ENCODE data around the gene ERC2.
"Not testable (repeated sequence)": the region's sequence is repeated elsewhere in the genome, so short reads cannot be mapped to it uniquely, and the experiment has no call there.

Gene ERC2

GRCh38 chr3:56296361-56296760 is 171.9 kb downstream of the ERC2 start:
- DNase-seq = no peak
- Mint-ChIP-seq H3K27ac (no peak overlapping the region), H3K4me1 (peaks cover 2% of the 10 kb centered on the region), H3K9me3 (no peaks in the 10 kb centered on the region), H3K4me3 (no peak overlapping the region), H3K27me3 (peaks cover 5% of the 10 kb centered on the region), H3K36me3 (no peaks in the 10 kb centered on the region)
- CTCF ChIA-PET = no interaction called here

DNA sequence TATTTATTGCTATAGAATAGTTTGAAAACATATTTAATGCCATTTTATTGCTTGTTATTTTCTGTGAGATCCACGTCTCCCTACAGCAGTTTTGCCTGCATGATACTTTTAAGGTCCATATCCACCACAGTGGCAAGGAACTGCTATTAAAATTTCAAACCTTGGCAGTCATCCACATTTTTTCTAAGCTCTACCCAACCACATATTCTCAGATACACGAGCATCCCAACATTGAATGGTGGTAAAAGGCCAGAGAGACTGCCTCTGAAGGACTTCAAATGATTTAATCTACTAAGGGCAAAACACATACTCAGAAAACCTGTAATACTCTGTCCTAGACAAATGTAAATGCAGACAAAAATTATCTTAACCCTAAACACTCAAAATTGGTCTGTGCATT is 173.1 kb downstream of the ERC2 start:
- Mint-ChIP-seq H3K36me3 (no peaks in the 10 kb centered on the region), H3K9me3 (no peaks in the 10 kb centered on the region), H3K27me3 (peaks cover 5% of the 10 kb centered on the region), H3K4me1 (peaks cover 5% of the 10 kb centered on the region), H3K4me3 (no peak overlapping the region), H3K27ac (no peak overlapping the region)
- DNase-seq = no peak
- CTCF ChIA-PET = no interaction called here

DNA sequence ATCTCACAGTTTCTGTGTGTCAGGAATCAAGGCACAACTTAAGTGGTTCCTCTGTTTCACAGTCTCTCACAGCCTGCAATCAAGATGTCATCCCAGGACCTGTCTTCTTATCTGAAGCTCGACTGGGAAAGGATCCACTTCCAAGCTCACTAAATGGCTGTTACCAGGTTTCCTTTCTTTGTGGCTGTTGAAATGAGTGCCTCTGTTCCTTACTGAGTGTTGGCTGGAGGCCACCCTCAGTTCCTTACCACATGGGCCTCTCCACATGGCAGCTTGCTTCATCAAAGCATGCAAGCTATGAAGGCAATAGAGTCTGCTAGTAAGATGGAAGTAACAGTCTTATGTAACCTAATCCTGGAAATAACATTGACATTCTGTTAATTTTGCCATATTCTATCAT is 174.0 kb downstream of the ERC2 start:
- no peak overlapping the region for H3K27ac Mint-ChIP-seq
- no peaks in the 10 kb centered on the region for H3K9me3 Mint-ChIP-seq
- no peak for DNase-seq
- H3K4me3 Mint-ChIP-seq = no peak overlapping the region
- CTCF ChIA-PET = interaction anchor here (5.2 kb wide), 1 partner anchor 9 kb away, joined by 22 read pairs; no protein-coding TSS in a partner anchor
- H3K4me1 Mint-ChIP-seq = peaks cover 5% of the 10 kb centered on the region
- H3K36me3 Mint-ChIP-seq = no peaks in the 10 kb centered on the region
- H3K27me3 Mint-ChIP-seq = peaks cover 8% of the 10 kb centered on the region

DNA sequence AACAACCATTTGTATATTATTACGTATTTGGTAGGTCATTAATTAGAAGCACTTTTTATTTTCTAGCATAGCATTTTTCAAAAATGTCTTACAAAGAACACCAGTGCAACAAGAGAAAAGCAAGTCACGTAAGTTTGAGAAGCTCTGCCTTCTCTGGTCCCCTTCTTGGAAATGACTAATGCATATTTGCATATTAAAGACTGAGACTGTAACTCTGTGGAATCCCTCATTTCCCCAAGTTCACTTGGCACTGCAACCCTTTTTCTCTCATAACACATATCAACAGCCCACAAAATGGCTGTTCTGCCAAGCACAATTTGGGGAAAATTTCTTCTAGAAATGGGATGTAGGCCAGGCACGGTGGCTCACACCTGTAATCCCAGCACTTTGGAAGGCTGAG is 176.3 kb downstream of the ERC2 start:
- no peak overlapping the region for H3K27ac Mint-ChIP-seq
- no peak for DNase-seq
- H3K27me3 Mint-ChIP-seq = peaks cover 12% of the 10 kb centered on the region
- no peak overlapping the region for H3K4me3 Mint-ChIP-seq
- H3K36me3 Mint-ChIP-seq = no peaks in the 10 kb centered on the region
- no peaks in the 10 kb centered on the region for H3K9me3 Mint-ChIP-seq
- H3K4me1 Mint-ChIP-seq = peaks cover 5% of the 10 kb centered on the region
- CTCF ChIA-PET = interaction anchor here (5.2 kb wide), 1 partner anchor 11 kb away, joined by 22 read pairs; no protein-coding TSS in a partner anchor

GRCh38 chr3:56291244-56291680 is 177.0 kb downstream of the ERC2 start:
- H3K4me3 Mint-ChIP-seq = no peak overlapping the region
- H3K4me1 Mint-ChIP-seq = peaks cover 5% of the 10 kb centered on the region
- H3K27ac Mint-ChIP-seq = peak overlapping the region; percentile 21
- CTCF ChIA-PET = interaction anchor here (5.2 kb wide), 1 partner anchor 12 kb away, joined by 22 read pairs; no protein-coding TSS in a partner anchor
- peaks cover 10% of the 10 kb centered on the region for H3K27me3 Mint-ChIP-seq
- no peaks in the 10 kb centered on the region for H3K9me3 Mint-ChIP-seq
- no peaks in the 10 kb centered on the region for H3K36me3 Mint-ChIP-seq
- no peak for DNase-seq

- Mint-ChIP-seq H3K4me3 (no peak overlapping the region), H3K27me3 (peaks cover 7% of the 10 kb centered on the region), H3K4me1 (peaks cover 5% of the 10 kb centered on the region), H3K36me3 (no peaks in the 10 kb centered on the region), H3K27ac (no peak overlapping the region), H3K9me3 (no peaks in the 10 kb centered on the region)
- no peak for DNase-seq
- CTCF ChIA-PET = interaction anchor here (1.3 to 5.2 kb wide), 2 partner anchors 12 to 39 kb away, joined by 4 to 22 read pairs; no protein-coding TSS in a partner anchor
These were observed 177.9 kb downstream of the ERC2 start for GRCh38 chr3:56290374-56290773.

DNA sequence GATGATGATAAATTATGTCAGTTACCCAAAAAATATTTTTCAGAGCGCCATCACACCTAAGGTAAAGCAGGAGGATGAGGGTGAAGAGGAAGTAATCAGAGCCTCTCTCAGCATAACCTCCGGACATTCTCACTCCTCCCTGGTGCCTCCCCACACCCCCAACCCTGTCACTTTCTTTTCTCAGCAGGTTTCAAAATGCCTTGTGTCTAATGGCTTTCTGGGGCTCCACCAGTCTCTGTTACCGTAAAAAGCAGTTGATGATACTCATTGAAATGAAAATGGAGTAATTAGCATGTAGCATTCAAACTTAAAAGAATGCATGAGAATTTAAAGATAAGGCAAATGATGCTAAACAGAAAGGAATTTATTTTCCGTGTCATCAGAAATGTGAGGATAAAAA is 180.0 kb downstream of the ERC2 start:
- Mint-ChIP-seq H3K27ac (no peak overlapping the region), H3K9me3 (no peaks in the 10 kb centered on the region), H3K4me1 (peaks cover 5% of the 10 kb centered on the region), H3K4me3 (no peak overlapping the region), H3K36me3 (no peaks in the 10 kb centered on the region), H3K27me3 (peaks cover 7% of the 10 kb centered on the region)
- DNase-seq = no peak
- CTCF ChIA-PET = no interaction called here

DNA sequence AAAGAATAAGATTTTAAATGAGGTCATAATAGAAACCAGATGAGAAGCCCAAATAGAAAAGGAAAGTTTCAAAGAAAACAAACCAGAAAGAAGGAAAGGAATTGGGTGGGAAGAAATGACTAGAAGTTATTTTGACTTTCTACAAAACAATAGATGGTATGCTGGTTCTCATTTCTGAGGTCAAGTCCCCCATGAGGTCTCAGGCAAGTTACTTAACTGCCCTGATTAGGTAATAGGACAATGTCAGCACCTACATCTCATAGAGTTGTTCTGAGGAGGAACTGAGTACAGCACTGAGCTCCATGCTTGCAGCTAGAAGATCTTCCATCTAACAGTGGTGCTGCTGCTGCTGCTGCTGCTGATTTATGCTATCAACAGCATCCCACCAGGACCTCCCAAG is 185.9 kb downstream of the ERC2 start:
- no peaks in the 10 kb centered on the region for H3K27me3 Mint-ChIP-seq
- DNase-seq = no peak
- H3K27ac Mint-ChIP-seq = no peak overlapping the region
- H3K36me3 Mint-ChIP-seq = no peaks in the 10 kb centered on the region
- no peak overlapping the region for H3K4me3 Mint-ChIP-seq
- H3K9me3 Mint-ChIP-seq = no peaks in the 10 kb centered on the region
- no peaks in the 10 kb centered on the region for H3K4me1 Mint-ChIP-seq
- CTCF ChIA-PET = no interaction called here

DNA sequence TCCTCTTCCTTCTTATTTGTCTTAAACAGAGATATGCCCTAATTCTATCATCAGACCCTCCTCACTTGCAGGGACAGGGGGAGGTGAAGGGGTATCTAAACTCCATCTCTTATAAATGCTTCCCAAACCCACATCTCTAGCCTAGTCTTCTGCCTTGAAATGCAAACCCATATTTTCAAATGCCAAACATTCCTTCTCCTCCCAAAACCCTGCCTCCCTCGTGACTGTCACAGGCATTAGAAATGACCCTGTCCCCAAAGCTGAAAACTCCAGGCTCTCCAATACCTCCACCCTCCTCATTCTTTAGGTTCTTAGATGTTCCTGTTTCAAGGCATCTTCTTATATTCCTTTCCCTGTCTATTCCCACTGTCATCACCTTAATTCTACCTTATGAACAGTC is 191.0 kb downstream of the ERC2 start:
- H3K4me3 Mint-ChIP-seq = no peak overlapping the region
- H3K9me3 Mint-ChIP-seq = no peaks in the 10 kb centered on the region
- H3K4me1 Mint-ChIP-seq = no peaks in the 10 kb centered on the region
- H3K27me3 Mint-ChIP-seq = no peaks in the 10 kb centered on the region
- no peaks in the 10 kb centered on the region for H3K36me3 Mint-ChIP-seq
- CTCF ChIA-PET = no interaction called here
- H3K27ac Mint-ChIP-seq = no peak overlapping the region
- DNase-seq = no peak

- no peaks in the 10 kb centered on the region for H3K4me1 Mint-ChIP-seq
- DNase-seq = no peak
- H3K27ac Mint-ChIP-seq = no peak overlapping the region
- CTCF ChIA-PET = no interaction called here
- no peaks in the 10 kb centered on the region for H3K36me3 Mint-ChIP-seq
- no peak overlapping the region for H3K4me3 Mint-ChIP-seq
- no peaks in the 10 kb centered on the region for H3K9me3 Mint-ChIP-seq
- no peaks in the 10 kb centered on the region for H3K27me3 Mint-ChIP-seq
These were observed 193.1 kb downstream of the ERC2 start for GRCh38 chr3:56275120-56275519.

- DNase-seq = no peak
- CTCF ChIA-PET = no interaction called here
- H3K9me3 Mint-ChIP-seq = no peaks in the 10 kb centered on the region
- H3K4me3 Mint-ChIP-seq = no peak overlapping the region
- H3K36me3 Mint-ChIP-seq = no peaks in the 10 kb centered on the region
- H3K4me1 Mint-ChIP-seq = no peaks in the 10 kb centered on the region
- H3K27ac Mint-ChIP-seq = no peak overlapping the region
- H3K27me3 Mint-ChIP-seq = no peaks in the 10 kb centered on the region
These were observed 198.3 kb downstream of the ERC2 start for GRCh38 chr3:56269755-56270535.

GRCh38 chr3:56268616-56269383 is 199.5 kb downstream of the ERC2 start:
- Mint-ChIP-seq H3K4me1 (no peaks in the 10 kb centered on the region), H3K4me3 (no peak overlapping the region)
- CTCF ChIA-PET = no interaction called here

GRCh38 chr3:56261852-56262251 is 206.4 kb downstream of the ERC2 start:
- H3K9me3 Mint-ChIP-seq, H3K27ac Mint-ChIP-seq, H3K4me3 Mint-ChIP-seq, H3K27me3 Mint-ChIP-seq, DNase-seq, H3K36me3 Mint-ChIP-seq, H3K4me1 Mint-ChIP-seq: not testable (repeated sequence)
- CTCF ChIA-PET = interaction anchor here (2.0 kb wide), 1 partner anchor 10 kb away, joined by 14 read pairs; no protein-coding TSS in a partner anchor

More at GRCh38 chr3:56268616-56269383, 199.5 kb downstream of the ERC2 start:
- H3K27ac Mint-ChIP-seq = no peak overlapping the region
- H3K27me3 Mint-ChIP-seq = no peaks in the 10 kb centered on the region
- H3K36me3 Mint-ChIP-seq = no peaks in the 10 kb centered on the region
- no peaks in the 10 kb centered on the region for H3K9me3 Mint-ChIP-seq
- DNase-seq = no peak

GRCh38 chr3:56260262-56260661 is 208.0 kb downstream of the ERC2 start:
- Mint-ChIP-seq H3K4me1 (no peaks in the 10 kb centered on the region), H3K36me3 (no peaks in the 10 kb centered on the region), H3K4me3 (no peak overlapping the region), H3K27ac (no peak overlapping the region), H3K9me3 (no peaks in the 10 kb centered on the region), H3K27me3 (no peaks in the 10 kb centered on the region)
- DNase-seq = no peak
- CTCF ChIA-PET = interaction anchor here (2.0 kb wide), 1 partner anchor 9 kb away, joined by 14 read pairs; no protein-coding TSS in a partner anchor

DNA sequence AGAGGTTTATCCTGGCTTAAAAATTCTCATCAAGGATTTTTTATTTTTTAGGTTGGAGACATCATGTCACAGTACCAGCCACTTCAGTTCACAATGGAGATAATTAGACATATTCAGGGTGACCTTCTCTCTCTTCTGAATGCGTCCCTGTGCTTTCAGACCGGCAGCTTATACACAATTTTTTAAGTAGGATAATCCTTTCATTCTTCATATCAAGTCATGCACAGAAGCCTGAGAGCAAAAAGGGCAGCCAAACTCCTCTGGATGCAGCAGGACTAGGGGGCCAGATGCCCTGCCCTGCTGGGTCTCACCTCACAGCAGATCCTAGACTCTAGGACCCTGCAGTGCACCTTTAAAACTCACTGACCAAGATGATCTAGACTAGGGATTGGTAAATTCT is 210.4 kb downstream of the ERC2 start:
- Mint-ChIP-seq H3K27ac (no peak overlapping the region), H3K27me3 (no peaks in the 10 kb centered on the region), H3K36me3 (no peaks in the 10 kb centered on the region), H3K4me3 (no peak overlapping the region), H3K4me1 (no peaks in the 10 kb centered on the region), H3K9me3 (no peaks in the 10 kb centered on the region)
- CTCF ChIA-PET = no interaction called here
- no peak for DNase-seq

All from activated naive CD4-positive, alpha-beta T cell treated with anti-CD3 and anti-CD28 coated beads, Interleukin-2, amount 10 ng/mL, durations not matched to agents 7 days and 5 days (primary cell).